Measurements from ENCODE around the gene ZNF580. TPM values are rescaled to one million over a fixed set of nuclear protein-coding genes. Genes with fewer than 3 reads are reported as not detected.
A peak's percentile ranks its signal among the peaks of the same experiment; 100 is the strongest.

Gene ZNF580
- total and polyA plus RNA-seq, 2 of the 13 experiments (the other 11 are each of a cell fraction or from before 2014, with no cell fraction given) = 4.4 to 6.0 TPM

DNA sequence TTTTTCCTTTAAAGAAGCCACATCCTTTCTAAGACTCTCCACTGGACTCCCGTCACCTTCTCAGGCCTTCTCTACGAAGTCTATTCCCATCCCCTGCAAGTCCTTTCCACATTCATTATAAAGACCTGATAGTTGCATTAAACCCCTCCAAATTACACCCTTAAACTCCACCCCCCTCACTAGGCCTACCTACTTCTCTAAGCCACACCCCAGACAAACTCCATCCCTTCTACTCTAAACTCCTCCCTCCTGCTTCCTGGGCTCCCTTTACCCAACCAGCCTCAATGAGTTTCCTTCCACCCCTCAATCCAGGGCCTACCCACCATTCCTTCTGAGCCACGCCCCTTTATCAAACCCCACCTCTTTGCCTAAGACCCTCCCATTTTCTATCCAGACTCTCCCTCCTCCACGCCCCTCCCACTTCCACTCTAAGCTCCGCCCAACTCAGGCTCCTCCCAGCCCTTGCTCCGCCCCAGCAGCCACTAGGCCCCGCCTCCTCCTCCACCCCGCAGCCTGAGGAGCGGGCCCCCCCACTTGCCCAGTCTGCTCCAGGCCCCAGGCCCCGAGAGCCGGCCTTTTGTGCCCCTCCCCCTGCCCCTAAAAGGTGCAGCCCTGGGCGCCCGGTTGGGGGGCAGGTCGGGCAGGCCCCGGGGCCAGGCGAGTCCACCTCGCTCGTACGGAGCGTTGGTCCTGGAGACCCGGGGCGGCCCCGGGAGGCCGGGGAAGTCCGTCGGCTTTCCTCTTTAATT is 41.9 kb upstream of the ZNF580 start (continued):
- TF ChIP-seq SMAD3 (CRISPR knock-in tag; IDR thresholded peaks at IDR 0.05) = 0 out of 2 replicates have a peak, but pooled peaks have one; percentile 26
- no peak for TF ChIP-seq ZSCAN30 (CRISPR knock-in tag; IDR thresholded peaks at IDR 0.05)

GRCh38 chr19:55599468-55599841 is 41.3 kb upstream of the ZNF580 start, which contains the start of gene FIZ1:
Gene FIZ1, minus strand, starts transcription at chr19:55599517. Its CDS starts 1,652 bp downstream, at chr19:55597865.
- in situ Hi-C loops (cut with HindIII; ENCODE audit: extremely low pct_ligation_motif_present, low pct_unique_long_range_greater_than_20kb) = no loop called here
- peaks cover 37% of the 10 kb centered on the region for H3K4me1 ChIP-seq (ENCODE audit: insufficient read depth, low read length)
- no TSS peak for BruUV-seq (replicated peaks)
- POLR2A ChIA-PET = interaction anchor here (0.6 to 4.9 kb wide), 30 partner anchors 10 to 482 kb away, joined by 3 to 66 read pairs (median 6); partner anchors contain the start of genes HSPBP1, ISOC2, PPP1R12C and PPP6R1
- H3K4me3 ChIP-seq (replicated peaks in 1 of 3; ENCODE audit: insufficient read depth in 1 of 3, low read depth in 2 of 3, low read length in 3 of 3) = peak within 1 kb of the TSS; percentile 73 to 94 (median 90)
- peaks cover 7 to 28% of the 10 kb centered on the region in 2 experiments; a peak in 4 of 5 replicates for H3K36me3 ChIP-seq (replicated peaks in 1 of 2; ENCODE audit: control insufficient read depth in 1 of 2, insufficient read depth in 2 of 2, low read length in 2 of 2)
- FAIRE-seq (peak; percentile 81), ATAC-seq (peak; percentile 86), DNase-seq (ENCODE audit: low spot score) (peak; percentile 98)
- H3K27me3 ChIP-seq (ENCODE audit: control insufficient read depth in 1 of 2, insufficient read depth in 2 of 2, low read length in 2 of 2) = no peaks in the 10 kb centered on the region; a peak in 1 of 5 replicates
- H3K4me2 ChIP-seq (ENCODE audit: low read depth, low read length) = peak within 1 kb of the TSS; percentile 88
- peak within 1 kb of the TSS; percentile 98 for H3K27ac ChIP-seq (ENCODE audit: extremely low read length, insufficient read depth, low read length)
- H4K20me1 ChIP-seq (ENCODE audit: insufficient read depth, low read length) = 0 out of 2 replicates have a peak, but pooled peaks cover 6% of the 10 kb centered on the region
- peaks cover 2% of the 10 kb centered on the region for H3K79me2 ChIP-seq (ENCODE audit: insufficient read depth, low read length)
- no peaks in the 10 kb centered on the region for H3K9me3 ChIP-seq (ENCODE audit: low read length)
- H3K9ac ChIP-seq (ENCODE audit: insufficient read depth, low read depth, low read length) = peak within 1 kb of the TSS; percentile 97
- WGBS (ENCODE audit: low lambda C conversion rate) = under 1% methylated on average over 22 of the region's 23 CpGs
- peak within 1 kb of the TSS; percentile 98 for H2AFZ ChIP-seq (ENCODE audit: low read length)
- CTCF ChIA-PET (ENCODE audit: low intra/inter-chr PET ratio, low total read pairs) = no interaction called here
- intact Hi-C loops (cut with micrococcal nuclease; ENCODE audit: unreplicated experiment) = loop anchor here (2.0 kb wide), 1 partner anchor 19 kb away; the partner anchor contains the start of gene ZNF579
- TF ChIP-seq, protein P1, sequence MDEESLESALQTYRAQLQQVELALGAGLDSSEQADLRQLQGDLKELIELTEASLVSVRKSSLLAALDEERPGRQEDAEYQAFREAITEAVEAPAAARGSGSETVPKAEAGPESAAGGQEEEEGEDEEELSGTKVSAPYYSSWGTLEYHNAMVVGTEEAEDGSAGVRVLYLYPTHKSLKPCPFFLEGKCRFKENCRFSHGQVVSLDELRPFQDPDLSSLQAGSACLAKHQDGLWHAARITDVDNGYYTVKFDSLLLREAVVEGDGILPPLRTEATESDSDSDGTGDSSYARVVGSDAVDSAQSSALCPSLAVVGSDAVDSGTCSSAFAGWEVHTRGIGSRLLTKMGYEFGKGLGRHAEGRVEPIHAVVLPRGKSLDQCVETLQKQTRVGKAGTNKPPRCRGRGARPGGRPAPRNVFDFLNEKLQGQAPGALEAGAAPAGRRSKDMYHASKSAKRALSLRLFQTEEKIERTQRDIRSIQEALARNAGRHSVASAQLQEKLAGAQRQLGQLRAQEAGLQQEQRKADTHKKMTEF (CRISPR knock-in tag; IDR thresholded peaks at IDR 0.05) = peak; percentile 84
- peak; percentile 74 for TF ChIP-seq POLR2G (IDR thresholded peaks at IDR 0.05; ENCODE audit: low read depth, low read length)
- TF ChIP-seq ZNF740 (CRISPR knock-in tag; IDR thresholded peaks at IDR 0.05) = 0 out of 2 replicates have a peak, but pooled peaks have one; percentile 9
- 0 out of 2 replicates have a peak, but pooled peaks have one; percentile 42 for TF ChIP-seq MXD4 (CRISPR knock-in tag; IDR thresholded peaks at IDR 0.05)
- TF ChIP-seq, protein P2, sequence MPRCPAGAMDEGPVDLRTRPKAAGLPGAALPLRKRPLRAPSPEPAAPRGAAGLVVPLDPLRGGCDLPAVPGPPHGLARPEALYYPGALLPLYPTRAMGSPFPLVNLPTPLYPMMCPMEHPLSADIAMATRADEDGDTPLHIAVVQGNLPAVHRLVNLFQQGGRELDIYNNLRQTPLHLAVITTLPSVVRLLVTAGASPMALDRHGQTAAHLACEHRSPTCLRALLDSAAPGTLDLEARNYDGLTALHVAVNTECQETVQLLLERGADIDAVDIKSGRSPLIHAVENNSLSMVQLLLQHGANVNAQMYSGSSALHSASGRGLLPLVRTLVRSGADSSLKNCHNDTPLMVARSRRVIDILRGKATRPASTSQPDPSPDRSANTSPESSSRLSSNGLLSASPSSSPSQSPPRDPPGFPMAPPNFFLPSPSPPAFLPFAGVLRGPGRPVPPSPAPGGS (CRISPR knock-in tag; IDR thresholded peaks at IDR 0.05) = no peak; the same call in 1 of the 2 replicates
- no peak; the same call in 1 of the 2 replicates for TF ChIP-seq RFXANK (CRISPR knock-in tag; IDR thresholded peaks at IDR 0.05)
- TF ChIP-seq, protein P3, sequence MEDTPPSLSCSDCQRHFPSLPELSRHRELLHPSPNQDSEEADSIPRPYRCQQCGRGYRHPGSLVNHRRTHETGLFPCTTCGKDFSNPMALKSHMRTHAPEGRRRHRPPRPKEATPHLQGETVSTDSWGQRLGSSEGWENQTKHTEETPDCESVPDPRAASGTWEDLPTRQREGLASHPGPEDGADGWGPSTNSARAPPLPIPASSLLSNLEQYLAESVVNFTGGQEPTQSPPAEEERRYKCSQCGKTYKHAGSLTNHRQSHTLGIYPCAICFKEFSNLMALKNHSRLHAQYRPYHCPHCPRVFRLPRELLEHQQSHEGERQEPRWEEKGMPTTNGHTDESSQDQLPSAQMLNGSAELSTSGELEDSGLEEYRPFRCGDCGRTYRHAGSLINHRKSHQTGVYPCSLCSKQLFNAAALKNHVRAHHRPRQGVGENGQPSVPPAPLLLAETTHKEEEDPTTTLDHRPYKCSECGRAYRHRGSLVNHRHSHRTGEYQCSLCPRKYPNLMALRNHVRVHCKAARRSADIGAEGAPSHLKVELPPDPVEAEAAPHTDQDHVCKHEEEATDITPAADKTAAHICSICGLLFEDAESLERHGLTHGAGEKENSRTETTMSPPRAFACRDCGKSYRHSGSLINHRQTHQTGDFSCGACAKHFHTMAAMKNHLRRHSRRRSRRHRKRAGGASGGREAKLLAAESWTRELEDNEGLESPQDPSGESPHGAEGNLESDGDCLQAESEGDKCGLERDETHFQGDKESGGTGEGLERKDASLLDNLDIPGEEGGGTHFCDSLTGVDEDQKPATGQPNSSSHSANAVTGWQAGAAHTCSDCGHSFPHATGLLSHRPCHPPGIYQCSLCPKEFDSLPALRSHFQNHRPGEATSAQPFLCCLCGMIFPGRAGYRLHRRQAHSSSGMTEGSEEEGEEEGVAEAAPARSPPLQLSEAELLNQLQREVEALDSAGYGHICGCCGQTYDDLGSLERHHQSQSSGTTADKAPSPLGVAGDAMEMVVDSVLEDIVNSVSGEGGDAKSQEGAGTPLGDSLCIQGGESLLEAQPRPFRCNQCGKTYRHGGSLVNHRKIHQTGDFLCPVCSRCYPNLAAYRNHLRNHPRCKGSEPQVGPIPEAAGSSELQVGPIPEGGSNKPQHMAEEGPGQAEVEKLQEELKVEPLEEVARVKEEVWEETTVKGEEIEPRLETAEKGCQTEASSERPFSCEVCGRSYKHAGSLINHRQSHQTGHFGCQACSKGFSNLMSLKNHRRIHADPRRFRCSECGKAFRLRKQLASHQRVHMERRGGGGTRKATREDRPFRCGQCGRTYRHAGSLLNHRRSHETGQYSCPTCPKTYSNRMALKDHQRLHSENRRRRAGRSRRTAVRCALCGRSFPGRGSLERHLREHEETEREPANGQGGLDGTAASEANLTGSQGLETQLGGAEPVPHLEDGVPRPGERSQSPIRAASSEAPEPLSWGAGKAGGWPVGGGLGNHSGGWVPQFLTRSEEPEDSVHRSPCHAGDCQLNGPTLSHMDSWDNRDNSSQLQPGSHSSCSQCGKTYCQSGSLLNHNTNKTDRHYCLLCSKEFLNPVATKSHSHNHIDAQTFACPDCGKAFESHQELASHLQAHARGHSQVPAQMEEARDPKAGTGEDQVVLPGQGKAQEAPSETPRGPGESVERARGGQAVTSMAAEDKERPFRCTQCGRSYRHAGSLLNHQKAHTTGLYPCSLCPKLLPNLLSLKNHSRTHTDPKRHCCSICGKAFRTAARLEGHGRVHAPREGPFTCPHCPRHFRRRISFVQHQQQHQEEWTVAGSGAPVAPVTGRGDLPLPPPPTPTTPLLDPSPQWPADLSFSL (CRISPR knock-in tag; IDR thresholded peaks at IDR 0.05) = no peak
- TF ChIP-seq, protein P4, sequence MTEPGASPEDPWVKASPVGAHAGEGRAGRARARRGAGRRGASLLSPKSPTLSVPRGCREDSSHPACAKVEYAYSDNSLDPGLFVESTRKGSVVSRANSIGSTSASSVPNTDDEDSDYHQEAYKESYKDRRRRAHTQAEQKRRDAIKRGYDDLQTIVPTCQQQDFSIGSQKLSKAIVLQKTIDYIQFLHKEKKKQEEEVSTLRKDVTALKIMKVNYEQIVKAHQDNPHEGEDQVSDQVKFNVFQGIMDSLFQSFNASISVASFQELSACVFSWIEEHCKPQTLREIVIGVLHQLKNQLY (CRISPR knock-in tag; IDR thresholded peaks at IDR 0.05) = no peak
- 0 out of 2 replicates have a peak, but pooled peaks have one; percentile 38 for TF ChIP-seq ZNF143 (CRISPR knock-in tag; IDR thresholded peaks at IDR 0.05)
- 0 out of 2 replicates have a peak, but pooled peaks have one; percentile 17 for TF ChIP-seq SMAD3 (CRISPR knock-in tag; IDR thresholded peaks at IDR 0.05)
